NB4 (cell line): ENCODE results near the gene ARAP2.

Source experiments
- DNase-seq: peaks from one replicate; pipeline ENCODE4 v3.0.0; 2010; ENCODE audit warnings: low read depth
- H3K4me3 ChIP-seq: one replicate; pipeline ENCODE4 v1.5.1; 2011; ENCODE audit warnings: mild to moderate bottlenecking, low read depth, low read length, moderate library complexity
- MYC ChIP-seq: IDR thresholded peaks from 2 replicates; pipeline ENCODE4 v1.6.1; 2011; ENCODE audit warnings: low read depth, low read length
- POLR2A ChIP-seq: IDR thresholded peaks from 2 replicates; pipeline ENCODE4 v1.6.1; 2011; ENCODE audit warnings: mild to moderate bottlenecking; ENCODE audit not compliant: insufficient read length; ENCODE audit errors: extremely low read depth
- TF ChIP-seq, protein P1 (sequence below): IDR thresholded peaks from 2 replicates; pipeline ENCODE4 v1.6.1; 2011; ENCODE audit warnings: low read depth, low read length
- TF ChIP-seq, protein P2 (sequence below): IDR thresholded peaks from one replicate; pipeline ENCODE4 v1.5.1; 2012; ENCODE audit warnings: low read depth, low read length

The ARAP2 gene

DNA sequence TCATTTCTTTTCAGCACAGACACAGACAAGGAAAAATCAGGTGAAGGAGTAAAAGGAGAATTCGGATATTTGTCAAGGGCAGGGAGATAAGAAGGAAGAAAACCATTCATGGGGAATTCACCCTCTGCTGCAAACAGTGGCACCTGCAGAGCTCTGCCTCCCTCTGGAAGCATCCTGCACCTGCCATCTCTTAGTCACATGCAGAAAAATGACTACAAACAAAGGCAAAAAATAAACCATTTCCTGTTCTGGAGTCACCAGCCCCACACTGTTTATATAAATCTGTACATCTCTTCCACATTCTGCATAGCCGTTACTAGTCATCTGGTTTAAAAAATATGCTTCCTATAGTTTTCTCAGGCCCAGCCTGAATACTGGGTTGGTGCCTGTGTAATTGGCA, 205.3 kb downstream of the ARAP2 start:
- no peak overlapping the region for H3K4me3 ChIP-seq
- TF ChIP-seq POLR2A (no peak), MYC (no peak)
- TF ChIP-seq, protein P1, sequence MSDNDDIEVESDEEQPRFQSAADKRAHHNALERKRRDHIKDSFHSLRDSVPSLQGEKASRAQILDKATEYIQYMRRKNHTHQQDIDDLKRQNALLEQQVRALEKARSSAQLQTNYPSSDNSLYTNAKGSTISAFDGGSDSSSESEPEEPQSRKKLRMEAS, result no peak
- TF ChIP-seq, protein P2, sequence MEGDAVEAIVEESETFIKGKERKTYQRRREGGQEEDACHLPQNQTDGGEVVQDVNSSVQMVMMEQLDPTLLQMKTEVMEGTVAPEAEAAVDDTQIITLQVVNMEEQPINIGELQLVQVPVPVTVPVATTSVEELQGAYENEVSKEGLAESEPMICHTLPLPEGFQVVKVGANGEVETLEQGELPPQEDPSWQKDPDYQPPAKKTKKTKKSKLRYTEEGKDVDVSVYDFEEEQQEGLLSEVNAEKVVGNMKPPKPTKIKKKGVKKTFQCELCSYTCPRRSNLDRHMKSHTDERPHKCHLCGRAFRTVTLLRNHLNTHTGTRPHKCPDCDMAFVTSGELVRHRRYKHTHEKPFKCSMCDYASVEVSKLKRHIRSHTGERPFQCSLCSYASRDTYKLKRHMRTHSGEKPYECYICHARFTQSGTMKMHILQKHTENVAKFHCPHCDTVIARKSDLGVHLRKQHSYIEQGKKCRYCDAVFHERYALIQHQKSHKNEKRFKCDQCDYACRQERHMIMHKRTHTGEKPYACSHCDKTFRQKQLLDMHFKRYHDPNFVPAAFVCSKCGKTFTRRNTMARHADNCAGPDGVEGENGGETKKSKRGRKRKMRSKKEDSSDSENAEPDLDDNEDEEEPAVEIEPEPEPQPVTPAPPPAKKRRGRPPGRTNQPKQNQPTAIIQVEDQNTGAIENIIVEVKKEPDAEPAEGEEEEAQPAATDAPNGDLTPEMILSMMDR, result no peak
- DNase-seq, result no peak

DNA sequence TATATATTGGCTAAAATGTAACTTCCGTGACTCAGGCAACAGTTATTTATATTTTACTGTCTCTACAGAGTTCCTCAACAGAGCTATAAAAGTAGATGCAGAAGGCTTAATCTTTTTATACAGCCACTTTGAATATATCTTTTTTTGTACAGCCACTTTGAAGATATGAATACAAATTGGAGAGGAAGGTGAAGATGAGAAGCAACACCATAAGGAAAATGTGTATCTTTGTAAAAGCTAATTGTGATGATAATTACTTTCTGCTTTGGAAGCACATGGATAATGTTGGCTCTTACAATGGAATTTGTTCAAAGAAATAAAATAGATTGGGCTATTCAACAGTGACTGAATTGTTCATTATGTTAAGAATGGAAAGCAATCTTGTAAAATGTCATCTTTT, 205.8 kb downstream of the ARAP2 start:
- TF ChIP-seq MYC, result no peak
- TF ChIP-seq, protein P2, result no peak
- no peak for TF ChIP-seq POLR2A
- DNase-seq, result no peak

DNA sequence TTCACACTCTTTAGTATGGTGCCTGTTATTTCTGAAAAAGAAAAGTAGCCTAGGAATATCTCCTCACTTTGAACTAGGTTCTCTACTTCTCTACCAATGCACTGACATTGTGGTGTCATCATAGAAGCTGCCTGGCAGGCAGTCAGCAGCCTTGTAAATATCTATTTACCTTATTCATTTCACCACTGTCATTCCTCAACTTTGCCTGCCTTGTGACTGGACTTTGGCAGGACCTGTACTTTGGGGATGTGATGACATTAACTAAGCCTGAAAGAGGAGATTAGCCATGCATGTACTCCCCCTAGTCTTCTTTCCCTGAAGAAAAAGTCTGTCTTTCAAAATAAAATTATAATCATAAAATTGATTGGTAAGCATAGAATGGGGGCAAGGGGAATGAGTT, 207.2 kb downstream of the ARAP2 start:
- H3K4me3 ChIP-seq, result no peak overlapping the region
- no peak for TF ChIP-seq POLR2A
- TF ChIP-seq MYC, result no peak
- TF ChIP-seq, protein P2, result no peak
- TF ChIP-seq, protein P1, result no peak
- no peak for DNase-seq

More for the DNA sequence above, 205.8 kb downstream of the ARAP2 start:
- H3K4me3 ChIP-seq, result no peak overlapping the region

DNA sequence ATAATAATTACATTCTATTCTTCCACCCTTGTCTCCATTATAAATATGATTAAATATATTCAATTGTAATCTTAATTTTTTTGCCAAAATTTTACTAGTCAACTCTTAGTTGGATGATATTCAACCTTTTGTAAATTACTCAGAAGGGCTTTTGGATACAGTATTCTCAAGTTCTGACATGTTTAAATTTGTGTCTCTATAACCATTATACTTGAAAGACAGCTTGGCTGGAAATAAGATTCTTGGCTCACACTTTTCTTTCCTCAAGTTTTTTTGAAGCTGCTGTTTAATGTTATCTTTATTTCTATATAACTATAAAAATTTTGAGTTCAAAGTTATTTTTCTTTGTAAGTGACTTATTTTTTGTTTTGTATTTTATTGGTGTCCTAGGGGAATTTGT, 214.4 kb downstream of the ARAP2 start:
- H3K4me3 ChIP-seq, result no peak overlapping the region
- TF ChIP-seq, protein P2, result no peak
- TF ChIP-seq POLR2A (no peak), MYC (no peak)
- TF ChIP-seq, protein P1, result no peak
- DNase-seq, result no peak

DNA sequence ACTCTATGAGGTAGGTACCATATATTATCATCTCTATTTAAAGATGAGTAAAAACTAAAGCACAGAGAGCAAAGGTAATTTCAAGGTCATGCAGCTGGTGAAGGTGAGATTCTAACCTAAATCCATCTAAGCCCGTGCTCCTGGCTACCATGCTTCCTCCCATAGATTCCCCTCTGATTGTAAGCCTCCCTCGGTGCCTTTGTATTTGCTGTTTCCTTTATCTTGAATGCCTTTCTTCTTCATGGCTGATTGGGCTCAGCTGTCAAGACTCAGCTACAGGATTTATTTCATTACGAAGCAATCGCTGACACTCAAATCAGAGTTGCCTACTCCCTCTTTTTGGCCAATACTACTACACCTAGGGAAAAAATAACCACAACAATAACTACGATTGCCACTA, 217.1 kb downstream of the ARAP2 start:
- TF ChIP-seq MYC (no peak), POLR2A (no peak)
- TF ChIP-seq, protein P1, result no peak
- TF ChIP-seq, protein P2, result no peak

DNA sequence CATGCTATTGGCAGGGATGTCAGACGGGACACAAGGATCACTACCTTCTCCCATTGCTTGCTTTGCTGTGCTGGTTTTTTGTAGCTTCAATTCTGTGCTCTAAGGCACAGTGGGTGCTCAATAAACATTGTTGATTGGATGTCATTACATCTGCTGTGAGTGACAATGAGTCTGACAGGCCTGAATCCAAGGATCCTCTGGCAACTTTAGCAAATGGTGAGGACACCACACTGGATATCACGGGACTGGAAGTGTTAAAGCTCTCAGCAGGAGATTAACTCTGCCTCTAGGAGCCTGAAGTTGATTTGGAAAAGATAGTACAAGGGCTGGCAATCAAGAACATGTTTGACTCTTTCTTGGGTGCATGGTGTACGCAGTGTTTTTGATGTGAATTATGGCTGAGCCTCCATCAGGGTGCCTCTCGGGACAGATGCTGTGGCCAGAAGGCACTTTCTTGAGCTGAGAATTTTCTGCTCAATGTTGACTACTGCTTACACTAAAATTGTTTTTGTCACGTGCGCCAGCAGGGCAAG, 217.9 kb downstream of the ARAP2 start:
- DNase-seq, result no peak
- no peak overlapping the region for H3K4me3 ChIP-seq
- TF ChIP-seq, protein P1, result no peak
- TF ChIP-seq, protein P2, result no peak
- no peak for TF ChIP-seq MYC
- TF ChIP-seq POLR2A, result no peak

More for the DNA sequence above, 217.1 kb downstream of the ARAP2 start:
- H3K4me3 ChIP-seq, result no peak overlapping the region
- no peak for DNase-seq
